HTR-8/SVneo (cell line): ENCODE results near the gene TMPRSS3.

Experiments used
- DNase-seq: peaks from one replicate; pipeline ENCODE4 v3.0.0; 2011; ENCODE audit warnings: low spot score, mixed read lengths; ENCODE audit not compliant: insufficient read length
- FAIRE-seq: peaks from 2 replicates; lab custom pipeline; 2011; peaks lifted over from hg19 to GRCh38; lab: Jason Lieb, UNC

TMPRSS3 gene

GRCh38 chr21:42375966-42376337 is 19.9 kb downstream of the TMPRSS3 start:
- DNase-seq = no peak

GRCh38 chr21:42375506-42375905 is 20.3 kb downstream of the TMPRSS3 start:
- no peak for FAIRE-seq
- DNase-seq = no peak

More at GRCh38 chr21:42375966-42376337, 19.9 kb downstream of the TMPRSS3 start:
- no peak for FAIRE-seq

GRCh38 chr21:42374864-42375499 is 20.9 kb downstream of the TMPRSS3 start:
- no peak for DNase-seq
- FAIRE-seq = no peak

DNA sequence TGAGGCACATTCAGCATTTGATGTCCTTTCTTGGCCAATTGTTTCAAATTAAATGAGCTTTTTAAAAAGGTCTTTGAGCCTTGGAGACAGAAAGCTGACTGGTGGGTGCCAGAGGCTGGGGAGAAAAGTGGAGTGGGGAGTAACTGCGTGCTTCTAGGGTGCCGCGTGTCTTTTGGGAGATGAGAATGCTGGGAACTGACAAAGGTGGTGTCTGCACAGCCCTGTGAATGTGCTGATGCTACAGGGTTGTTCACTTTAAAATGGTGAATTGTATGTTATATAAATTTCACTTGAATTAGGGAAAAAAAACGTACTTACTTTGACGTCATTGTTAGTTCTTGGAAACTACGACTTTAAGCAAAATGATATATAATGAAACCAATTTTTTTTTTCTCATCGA is 21.4 kb downstream of the TMPRSS3 start:
- DNase-seq = no peak
- FAIRE-seq = no peak

DNA sequence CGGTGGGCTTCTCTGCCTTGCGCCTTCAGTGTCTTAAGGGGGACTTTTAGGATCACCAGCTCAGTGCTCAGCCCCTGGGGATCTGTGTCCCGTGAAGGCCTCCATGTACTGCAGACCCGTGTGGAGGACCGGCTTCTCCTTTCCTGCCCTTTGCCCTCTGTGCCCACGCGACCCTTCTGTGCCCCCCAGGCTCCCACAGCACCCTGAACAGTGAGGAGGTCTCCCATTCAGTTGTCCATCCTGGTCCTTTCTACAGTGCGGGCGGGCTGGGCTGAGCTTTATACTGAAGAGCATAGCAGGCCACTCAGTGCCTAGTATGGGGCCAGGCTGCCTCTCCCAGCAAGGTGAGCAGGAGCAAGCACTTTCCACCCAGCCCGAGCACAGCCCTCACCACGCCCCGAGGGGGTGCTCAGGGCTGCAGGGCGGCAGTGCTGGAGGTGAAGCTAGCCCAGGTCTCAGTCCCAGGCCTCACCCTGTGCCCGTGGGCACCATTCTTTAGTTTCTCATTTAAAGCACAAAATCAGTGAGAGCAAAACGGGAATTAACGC is 21.9 kb downstream of the TMPRSS3 start:
- FAIRE-seq (no peak), DNase-seq (no peak)

GRCh38 chr21:42373196-42373907 is 22.5 kb downstream of the TMPRSS3 start:
- FAIRE-seq = no peak
- no peak for DNase-seq

DNA sequence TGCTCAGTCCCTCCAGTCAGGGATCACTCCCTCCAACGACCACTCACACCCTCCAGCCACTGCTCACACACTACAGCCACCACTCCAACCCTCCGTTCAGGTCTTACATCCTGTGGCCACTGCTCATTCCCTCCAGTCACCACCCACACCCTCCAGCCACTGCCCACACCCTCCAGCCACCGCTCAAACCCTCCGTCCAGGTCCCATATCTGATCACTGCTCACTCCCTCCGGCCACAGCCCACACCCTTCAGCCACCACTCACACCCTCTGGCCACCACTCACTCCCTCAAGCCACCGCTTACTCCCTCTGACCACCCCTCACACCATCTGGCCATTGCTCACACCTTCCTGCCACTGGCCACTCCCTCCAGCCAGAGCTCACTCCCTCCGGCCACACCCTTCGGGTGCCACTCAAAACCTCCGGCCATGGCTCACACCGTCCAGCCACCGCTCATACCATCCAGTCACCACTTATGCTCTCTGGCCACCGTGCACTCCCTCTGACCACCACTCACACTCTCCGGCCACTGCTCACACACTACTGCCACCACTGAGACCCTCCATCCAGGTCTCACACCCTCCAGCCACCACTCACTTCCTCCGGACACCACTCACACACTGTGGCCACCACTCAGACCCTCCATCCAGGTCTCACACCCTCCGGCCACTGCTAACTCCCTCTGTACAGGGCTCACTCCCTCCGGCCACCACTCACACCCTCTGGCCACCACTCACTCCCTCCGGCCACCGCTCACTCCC is 24.8 kb downstream of the TMPRSS3 start:
- FAIRE-seq = no peak

DNA sequence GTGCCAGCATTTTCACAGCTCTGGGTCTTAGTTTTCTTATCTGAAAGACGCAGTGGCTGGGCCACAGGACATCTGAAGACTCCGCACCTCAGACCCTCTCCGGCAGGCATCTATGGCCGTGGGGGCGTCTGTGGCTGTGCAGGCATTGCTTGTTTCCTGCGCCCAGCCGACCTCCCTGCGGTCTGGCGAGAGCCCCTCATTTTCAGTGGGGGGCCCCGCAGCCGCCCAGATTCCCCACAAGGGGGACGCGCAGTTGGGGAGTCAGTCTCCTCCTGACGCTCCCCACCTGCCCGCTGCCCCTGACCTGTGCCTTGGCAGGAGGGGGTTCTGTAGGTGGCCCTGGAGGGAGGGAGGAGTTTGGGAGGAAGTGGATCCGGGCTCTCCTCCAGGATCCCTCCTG is 26.0 kb downstream of the TMPRSS3 start:
- DNase-seq = no peak
- FAIRE-seq = no peak

More for the DNA sequence above, 24.8 kb downstream of the TMPRSS3 start:
- no peak for DNase-seq

- FAIRE-seq (no peak), DNase-seq (no peak)
These were observed 28.3 kb downstream of the TMPRSS3 start for GRCh38 chr21:42367367-42368165.

DNA sequence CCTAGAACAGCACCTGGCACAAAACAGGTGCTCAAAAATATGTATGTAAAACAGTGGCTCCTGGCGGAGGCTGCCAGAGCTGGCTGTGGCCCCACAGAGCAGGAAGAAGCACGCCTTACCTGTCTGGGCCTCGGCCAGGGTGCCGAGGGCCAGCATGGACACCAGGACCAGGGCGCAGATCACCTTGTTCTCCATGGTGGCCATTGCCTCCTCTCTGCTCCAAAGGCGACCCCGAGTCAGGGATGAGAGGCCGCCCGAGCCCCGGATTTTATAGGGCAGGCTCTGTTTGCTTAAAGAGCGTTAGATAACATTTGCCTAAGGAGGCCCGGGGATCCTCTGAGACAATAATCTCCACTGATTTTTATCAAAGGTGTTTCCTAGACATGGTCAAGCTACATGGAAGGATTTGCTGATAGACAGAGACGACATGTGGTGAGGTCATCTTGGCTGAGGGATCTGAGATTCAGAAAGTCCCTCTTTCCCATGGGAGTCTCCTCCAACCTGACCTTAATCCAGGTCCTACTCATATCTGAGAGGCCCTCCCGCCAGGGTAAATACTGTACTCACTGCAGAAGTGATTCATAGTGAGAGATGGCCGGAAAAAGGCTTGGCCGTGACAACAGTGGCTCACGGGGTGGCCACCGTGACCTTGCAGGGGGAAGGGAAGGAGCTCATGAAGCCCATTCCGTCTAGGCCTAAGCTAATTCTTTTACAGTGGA is 29.4 kb downstream of the TMPRSS3 start, which contains the start of gene TFF1:
TFF1 (minus strand) TSS at position 244 of the 719 bp plus-strand sequence; CDS start at position 204, 40 bp downstream.
- FAIRE-seq (no peak), DNase-seq (no peak)

DNA sequence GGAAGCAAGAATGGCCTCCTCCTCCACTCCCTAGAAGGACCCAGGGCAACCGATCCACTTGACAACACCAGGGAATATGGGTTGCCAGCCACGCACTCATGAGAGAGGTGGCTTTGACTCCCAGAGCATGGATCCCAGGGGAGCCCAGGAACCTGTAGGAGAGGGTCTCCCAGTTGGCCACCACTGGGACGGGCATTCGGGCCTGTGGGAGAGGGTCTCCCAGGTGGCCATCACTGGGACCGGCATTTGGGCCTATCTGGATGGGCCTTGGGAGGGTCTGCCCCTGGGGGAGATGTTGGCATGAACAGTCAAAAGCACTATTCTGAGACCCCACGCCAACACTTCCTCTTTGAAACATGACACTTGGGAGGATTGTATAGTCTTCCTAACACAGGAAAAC is 30.1 kb downstream of the TMPRSS3 start:
- DNase-seq (no peak), FAIRE-seq (no peak)

DNA sequence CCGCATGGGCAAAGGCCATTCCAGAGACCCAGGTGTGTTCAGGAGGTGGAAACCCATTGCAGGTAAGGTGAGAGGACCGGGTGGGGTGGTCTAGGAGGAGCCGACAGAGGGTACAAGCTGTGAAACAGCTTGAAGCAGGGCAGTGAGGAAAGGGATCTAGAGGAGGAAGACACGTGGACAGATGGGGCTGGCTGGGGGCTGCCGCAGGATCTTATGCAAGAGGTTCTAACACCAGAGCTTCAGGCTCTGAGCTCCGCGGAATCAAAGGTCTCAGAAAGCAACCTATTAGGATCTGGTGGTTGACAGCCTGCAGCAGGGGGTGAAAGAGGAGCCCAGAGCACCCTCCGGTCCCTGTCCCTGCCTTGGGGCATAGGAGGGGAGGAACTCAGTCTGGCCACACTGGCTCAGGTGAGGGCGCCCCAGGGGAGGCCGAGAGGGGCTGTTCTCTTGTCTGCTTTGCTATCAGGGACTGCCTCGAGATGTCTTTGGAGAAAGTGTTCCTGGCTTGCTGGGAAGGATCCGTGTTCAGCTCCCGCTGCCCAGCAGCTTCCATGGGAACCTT is 31.5 kb downstream of the TMPRSS3 start:
- FAIRE-seq (no peak), DNase-seq (no peak)

GRCh38 chr21:42363312-42363711 is 32.5 kb downstream of the TMPRSS3 start:
- DNase-seq = no peak
- no peak for FAIRE-seq

- FAIRE-seq (no peak), DNase-seq (no peak)
These were observed 33.2 kb downstream of the TMPRSS3 start for GRCh38 chr21:42362700-42363099.

GRCh38 chr21:42362198-42362597 is 33.7 kb downstream of the TMPRSS3 start:
- DNase-seq = no peak

GRCh38 chr21:42361286-42361685 is 34.6 kb downstream of the TMPRSS3 start:
- DNase-seq (no peak), FAIRE-seq (no peak)

More at GRCh38 chr21:42362198-42362597, 33.7 kb downstream of the TMPRSS3 start:
- no peak for FAIRE-seq

GRCh38 chr21:42360317-42360716 is 35.5 kb downstream of the TMPRSS3 start:
- FAIRE-seq = no peak

GRCh38 chr21:42358937-42359336 is 36.9 kb downstream of the TMPRSS3 start:
- FAIRE-seq = no peak
- no peak for DNase-seq

More at GRCh38 chr21:42360317-42360716, 35.5 kb downstream of the TMPRSS3 start:
- DNase-seq = no peak

DNA sequence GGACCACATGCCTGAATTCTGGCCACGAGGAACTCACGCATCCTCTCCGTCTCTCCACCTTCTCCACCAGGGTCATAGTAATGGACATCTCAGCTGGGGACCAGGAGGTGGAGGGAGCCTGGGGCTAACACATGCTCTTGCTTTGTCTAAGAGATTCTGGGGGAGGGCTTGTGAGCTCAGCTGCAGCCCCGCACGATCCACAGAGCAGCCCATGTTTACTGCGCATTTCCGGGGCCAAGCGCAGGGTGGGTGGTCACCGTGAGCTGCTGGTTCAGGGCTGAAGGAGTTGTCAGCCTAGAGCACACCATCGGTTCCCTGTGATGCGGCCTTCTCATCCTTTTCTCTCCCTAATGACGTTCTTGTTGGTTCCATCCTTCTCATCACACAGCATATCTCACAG is 37.6 kb downstream of the TMPRSS3 start:
- DNase-seq = no peak
- FAIRE-seq = no peak
